Measurements from ENCODE around the gene VIL1. TPM values are rescaled to one million over a fixed set of nuclear protein-coding genes. Genes with fewer than 3 reads are reported as not detected.

VIL1 gene
- total and polyA plus RNA-seq, 2 of the 8 experiments (the other 6 are each of a cell fraction or from before 2014, with no cell fraction given) = 6.2 to 7.0 TPM

- TF ChIP-seq ZNF274 (IDR thresholded peaks at IDR 0.05; ENCODE audit: borderline replicate concordance, extremely low read depth, low read length) (no peak), CHD2 (IDR thresholded peaks at IDR 0.05; ENCODE audit: low read length) (no peak), SUZ12 (IDR thresholded peaks at IDR 0.05; ENCODE audit: low read length) (no peak), KDM1A (IDR thresholded peaks at IDR 0.05; ENCODE audit: borderline replicate concordance, low read length) (no peak), YY1 (IDR thresholded peaks at IDR 0.05; ENCODE audit: low read depth, low read length) (no peak), TAF7 (optimal IDR thresholded peaks at IDR 0.05; ENCODE audit: borderline replicate concordance, low read depth, low read length) (no peak)
Observed at GRCh38 chr2:218369330-218369729, 49.6 kb upstream of the VIL1 start (continued).
